Mucosa of descending colon (tissue), 3 donors: ENCODE results near the gene ERO1A. TPM values are rescaled to one million over a fixed set of nuclear protein-coding genes. Genes with fewer than 3 reads are reported as not detected.

ENCODE experiments used
- ATAC-seq: fragments of 200-7000 bp; cut with Tn5 transposase; one replicate; pipeline ENCODE4 v1.9.1; 2020; ENCODE audit warnings: mild to moderate bottlenecking, moderate library complexity
- DNase-seq, 3 donors: peaks; one replicate each; pipeline ENCODE4 v3.0.0-alpha.2; 2020
- H3K36me3 ChIP-seq: fragments of 200-600 bp; one replicate; pipeline ENCODE4 v1.8.0; 2021; ENCODE audit warnings: low read depth, mild to moderate bottlenecking
- H3K4me1 ChIP-seq: fragments of 200-600 bp; one replicate; pipeline ENCODE4 v1.8.0; 2021; ENCODE audit warnings: low read depth, mild to moderate bottlenecking
- H3K4me3 ChIP-seq: fragments of 200-600 bp; one replicate; pipeline ENCODE4 v1.8.0; 2021; ENCODE audit warnings: mild to moderate bottlenecking
- H3K9me3 ChIP-seq: fragments of 200-600 bp; one replicate; pipeline ENCODE4 v1.8.0; 2021; ENCODE audit warnings: mild to moderate bottlenecking
- CTCF ChIP-seq: fragments of 200-600 bp; IDR thresholded peaks from one replicate; pipeline ENCODE4 v1.8.0; 2022; ENCODE audit warnings: antibody characterized with exemption, mild to moderate bottlenecking
- intact Hi-C, 2 donors: fragments of 100-400 bp; cut with DNase I in 1 of 2; cut with micrococcal nuclease in 1 of 2; formaldehyde crosslinking; loops; one replicate each; pipeline versions ENCODE4 v1.11.0 to v1.11.1; 2022; cut with DNase I, micrococcal nuclease
- total RNA-seq, 3 donors: library from RNA; stranded (reverse); fragmentation: NEBNext Ultra II Directional in 2 of 3; extraction: Animal tissue kit (Norgen Biotek cat#: 25700) in 2 of 3; gene quantifications; one replicate each; pipeline versions ENCODE4 v1.2.1 to v1.2.4, GENCODE V29; 2021 to 2023
- donor health status: DM: no; HTN: no; CAD: no; lungs with moderate emphysema.
- donor health status: DM: no; HTN: no; CAD: no.
- donor health status: DM: no; HTN: yes; CAD: no.

Gene ERO1A
- total RNA-seq, 3 donors from 2014 or later: 45.1 to 67.5 (median 55.4) TPM

- no peak for ATAC-seq
- no peak for TF ChIP-seq CTCF
- Histone ChIP-seq H3K36me3 (peaks cover 6% of the 10 kb centered on the region), H3K4me3 (no peak overlapping the region), H3K4me1 (no peaks in the 10 kb centered on the region), H3K9me3 (no peaks in the 10 kb centered on the region)
- DNase-seq: no peak
- intact Hi-C loops: no loop called here
Measured at GRCh38 chr14:52723514-52724359, 28.4 kb upstream of the ERO1A start.

GRCh38 chr14:52716155-52716554, 20.8 kb upstream of the ERO1A start:
- ATAC-seq: no peak
- DNase-seq: no peak
- Histone ChIP-seq H3K4me1 (no peaks in the 10 kb centered on the region), H3K4me3 (no peak overlapping the region), H3K36me3 (peaks cover 7% of the 10 kb centered on the region), H3K9me3 (no peaks in the 10 kb centered on the region)
- no peak for TF ChIP-seq CTCF
- intact Hi-C loops: no loop called here

GRCh38 chr14:52711666-52712065, 16.3 kb upstream of the ERO1A start:
- Histone ChIP-seq H3K36me3 (peaks cover 6% of the 10 kb centered on the region), H3K4me1 (peaks cover 9% of the 10 kb centered on the region), H3K9me3 (no peaks in the 10 kb centered on the region), H3K4me3 (no peak overlapping the region)
- TF ChIP-seq CTCF: no peak
- no peak for DNase-seq
- ATAC-seq: no peak
- intact Hi-C loops: no loop called here

- Histone ChIP-seq H3K4me1 (peaks cover 12% of the 10 kb centered on the region), H3K36me3 (no peaks in the 10 kb centered on the region), H3K4me3 (peak within 1 kb of the TSS; percentile 56), H3K9me3 (no peaks in the 10 kb centered on the region)
- intact Hi-C loops: no loop called here
- ATAC-seq (peak; percentile 100), DNase-seq (peak; percentile 96 to 98 (median 97))
- TF ChIP-seq CTCF: no peak
Measured at GRCh38 chr14:52706724-52707706, 11.7 kb upstream of the ERO1A start, which contains the start of gene PSMC6. TSS of gene PSMC6 (plus strand) at chr14:52707200. CDS start at chr14:52707220, 20 bp downstream.

- DNase-seq: no peak
- intact Hi-C loops: no loop called here
- H3K4me3 ChIP-seq: no peak overlapping the region
- H3K36me3 ChIP-seq: no peaks in the 10 kb centered on the region
- ATAC-seq: no peak
- H3K9me3 ChIP-seq: no peaks in the 10 kb centered on the region
- no peak for TF ChIP-seq CTCF
- H3K4me1 ChIP-seq: peaks cover 13% of the 10 kb centered on the region
Measured at GRCh38 chr14:52706286-52706685, 10.9 kb upstream of the ERO1A start.
